Peyer's patch (tissue), 4 donors: ENCODE results near the gene CLCA1. TPM values are rescaled to one million over a fixed set of nuclear protein-coding genes. Genes with fewer than 3 reads are reported as not detected.

ENCODE experiments used
- DNase-seq, 3 donors: peaks; one replicate each; pipeline ENCODE4 v3.0.0-alpha.2; 2017 to 2019
- H3K27ac ChIP-seq, 4 donors: fragments of 200-600 bp; sonication (generic); one replicate each; pipeline ENCODE4 v1.5.1; 2016 to 2019
- H3K27me3 ChIP-seq, 2 donors: fragments of 200-600 bp; sonication (generic); one replicate each; pipeline ENCODE4 v1.5.1; 2019
- H3K36me3 ChIP-seq, 3 donors: fragments of 200-600 bp; sonication (generic); one replicate each; pipeline ENCODE4 v1.5.1; 2016 to 2019
- H3K4me1 ChIP-seq, 4 donors: fragments of 200-600 bp; sonication (generic); one replicate each; pipeline ENCODE4 v1.5.1; 2016 to 2019
- H3K4me3 ChIP-seq, 4 donors: fragments of 200-600 bp; sonication (generic); 1 replicate in 3 of 4; 2 replicates in 1 of 4; pipeline ENCODE4 v1.5.1; 2016 to 2019; ENCODE audit warnings: mild to moderate bottlenecking in 1 of 4
- H3K9me3 ChIP-seq, 4 donors: fragments of 200-600 bp; sonication (generic); one replicate each; pipeline ENCODE4 v1.5.1; 2016 to 2019; ENCODE audit warnings: mild to moderate bottlenecking in 1 of 4
- CTCF ChIP-seq, 6 experiments: fragments of 450-650 bp in 4 of 6; fragments of 200-600 bp in 2 of 6; sonication (generic) in 1 of 6; IDR thresholded peaks; one replicate each; pipeline ENCODE4 v1.5.1; 2017 to 2019; ENCODE audit warnings: antibody characterized with exemption in 6 of 6, mild to moderate bottlenecking in 3 of 6, moderate library complexity in 1 of 6
- POLR2A ChIP-seq, 2 donors: fragments of 450-650 bp; IDR thresholded peaks; one replicate each; pipeline ENCODE4 v1.5.1; 2017; ENCODE audit warnings: antibody characterized with exemption in 2 of 2, mild to moderate bottlenecking in 2 of 2, moderate library complexity in 2 of 2
- total RNA-seq, 4 donors: library from RNA; depleted of rRNA; stranded (reverse); fragments of >200 nt; gene quantifications; one replicate each; pipeline ENCODE4 v1.1.0, GENCODE V29; 2016

The CLCA1 gene
- total RNA-seq, 4 donors from 2014 or later, result 87.5 to 841 (median 195) TPM

GRCh38 chr1:86515597-86515996 lies 46.9 kb downstream of the CLCA1 start:
- H3K9me3 ChIP-seq, result no peaks in the 10 kb centered on the region
- TF ChIP-seq POLR2A (IDR thresholded peaks at IDR 0.05) (no peak), CTCF (IDR thresholded peaks at IDR 0.05) (peak in 4 of 6 experiments; percentile 33 to 85 (median 78))
- H3K36me3 ChIP-seq, result no peaks in the 10 kb centered on the region
- no peak overlapping the region for H3K27ac ChIP-seq
- no peaks in the 10 kb centered on the region for H3K27me3 ChIP-seq
- no peaks in the 10 kb centered on the region for H3K4me1 ChIP-seq
- peak in 1 of 3 donors; percentile 64 for DNase-seq
- no peak overlapping the region for H3K4me3 ChIP-seq

- DNase-seq, result no peak
- no peak overlapping the region for H3K4me3 ChIP-seq
- no peaks in the 10 kb centered on the region for H3K27me3 ChIP-seq
- no peaks in the 10 kb centered on the region for H3K4me1 ChIP-seq
- H3K27ac ChIP-seq, result no peak overlapping the region
- TF ChIP-seq POLR2A (IDR thresholded peaks at IDR 0.05) (no peak), CTCF (IDR thresholded peaks at IDR 0.05) (no peak)
- H3K36me3 ChIP-seq, result no peaks in the 10 kb centered on the region
- no peaks in the 10 kb centered on the region for H3K9me3 ChIP-seq
Measured at GRCh38 chr1:86516335-86516734, 47.6 kb downstream of the CLCA1 start.

GRCh38 chr1:86517336-86517735 lies 48.6 kb downstream of the CLCA1 start:
- TF ChIP-seq POLR2A (IDR thresholded peaks at IDR 0.05) (no peak), CTCF (IDR thresholded peaks at IDR 0.05) (no peak)
- Histone ChIP-seq H3K27ac (no peak overlapping the region), H3K36me3 (no peaks in the 10 kb centered on the region), H3K4me1 (no peaks in the 10 kb centered on the region), H3K4me3 (no peak overlapping the region), H3K27me3 (no peaks in the 10 kb centered on the region), H3K9me3 (no peaks in the 10 kb centered on the region)
- DNase-seq, result no peak

GRCh38 chr1:86520789-86521521 lies 52.2 kb downstream of the CLCA1 start:
- peak overlapping the region in 2 of 4 donors; percentile 36 to 56 for H3K27ac ChIP-seq
- no peaks in the 10 kb centered on the region for H3K27me3 ChIP-seq
- no peak overlapping the region for H3K4me3 ChIP-seq
- no peak for DNase-seq
- TF ChIP-seq POLR2A (IDR thresholded peaks at IDR 0.05) (no peak), CTCF (IDR thresholded peaks at IDR 0.05) (no peak)
- H3K9me3 ChIP-seq, result no peaks in the 10 kb centered on the region
- no peaks in the 10 kb centered on the region for H3K36me3 ChIP-seq
- H3K4me1 ChIP-seq, result no peaks in the 10 kb centered on the region

- DNase-seq, result no peak
- Histone ChIP-seq H3K27ac (peak overlapping the region in 2 of 4 donors; percentile 20 to 56), H3K4me1 (no peaks in the 10 kb centered on the region), H3K4me3 (no peak overlapping the region), H3K9me3 (no peaks in the 10 kb centered on the region), H3K27me3 (no peaks in the 10 kb centered on the region), H3K36me3 (no peaks in the 10 kb centered on the region)
- TF ChIP-seq POLR2A (IDR thresholded peaks at IDR 0.05) (no peak), CTCF (IDR thresholded peaks at IDR 0.05) (no peak)
Measured at GRCh38 chr1:86521522-86521891, 52.8 kb downstream of the CLCA1 start.
